ENCODE data around the gene LRRC27. TPM values are rescaled to one million over a fixed set of nuclear protein-coding genes. Genes with fewer than 3 reads are reported as not detected.

LRRC27 gene
- total RNA-seq, 1 experiment from 2014 or later, result 4.1 TPM

- ChIA-PET CTCF (no interaction called here), POLR2A (no interaction called here)
Observed at GRCh38 chr10:132389433-132390169, 57.6 kb downstream of the LRRC27 start.

More at GRCh38 chr10:132389433-132390169, 57.6 kb downstream of the LRRC27 start:
- Histone ChIP-seq H3K9me2 (ENCODE audit: insufficient read depth) (no peaks in the 10 kb centered on the region), H3K4me1 (ENCODE audit: control insufficient read depth in 1 of 2, insufficient read depth in 2 of 2, low read length in 2 of 2) (peaks cover 0 to 11% of the 10 kb centered on the region in 2 experiments; a peak in 1 of 4 replicates), H3K79me2 (ENCODE audit: insufficient read depth, low read length) (no peaks in the 10 kb centered on the region), H3K27ac (ENCODE audit: low read depth, low read length) (no peak overlapping the region), H3K9ac (ENCODE audit: low read length) (no peak overlapping the region), H3K9me3 (ENCODE audit: control insufficient read depth in 1 of 2, insufficient read depth in 1 of 2, low read depth in 1 of 2, low read length in 2 of 2) (no peaks in the 10 kb centered on the region), H2AFZ (ENCODE audit: low read depth, low read length, poor library complexity, severe bottlenecking) (no peak overlapping the region), H4K20me1 (ENCODE audit: insufficient read depth) (no peaks in the 10 kb centered on the region), H3K36me3 (ENCODE audit: control insufficient read depth in 1 of 2, insufficient read depth in 2 of 2, low read length in 2 of 2) (no peaks in the 10 kb centered on the region), H3K4me3 (replicated peaks in 1 of 2; ENCODE audit: low read depth in 1 of 2, low read length in 2 of 2) (no peak overlapping the region), H3K4me2 (ENCODE audit: low read length) (no peak overlapping the region), H3K27me3 (ENCODE audit: insufficient read depth, low read length) (no peaks in the 10 kb centered on the region)
- no peak for DNase-seq (ENCODE audit: low read depth, low spot score)
- intact Hi-C loops (cut with micrococcal nuclease), result no loop called here
- no TSS peak for BruUV-seq (replicated peaks)
- ATAC-seq, result 0 out of 2 replicates have a peak, but pooled peaks have one; percentile 16
- no peak for TF ChIP-seq POLR2A (IDR thresholded peaks at IDR 0.05; ENCODE audit: borderline replicate concordance, extremely low read depth, insufficient read depth, insufficient read length)
- no peak for TF ChIP-seq CTCF (IDR thresholded peaks at IDR 0.05 in 2 of 3, conservative IDR thresholded peaks at IDR 0.05 in 1 of 3; ENCODE audit: borderline replicate concordance in 1 of 3, insufficient read depth in 1 of 3, low read depth in 2 of 3, low read length in 2 of 3)
- TF ChIP-seq FOSL1 (IDR thresholded peaks at IDR 0.05; ENCODE audit: low read depth), result no peak
- no peak for TF ChIP-seq CEBPB (IDR thresholded peaks at IDR 0.05; ENCODE audit: low read depth)
- TF ChIP-seq, protein P1, sequence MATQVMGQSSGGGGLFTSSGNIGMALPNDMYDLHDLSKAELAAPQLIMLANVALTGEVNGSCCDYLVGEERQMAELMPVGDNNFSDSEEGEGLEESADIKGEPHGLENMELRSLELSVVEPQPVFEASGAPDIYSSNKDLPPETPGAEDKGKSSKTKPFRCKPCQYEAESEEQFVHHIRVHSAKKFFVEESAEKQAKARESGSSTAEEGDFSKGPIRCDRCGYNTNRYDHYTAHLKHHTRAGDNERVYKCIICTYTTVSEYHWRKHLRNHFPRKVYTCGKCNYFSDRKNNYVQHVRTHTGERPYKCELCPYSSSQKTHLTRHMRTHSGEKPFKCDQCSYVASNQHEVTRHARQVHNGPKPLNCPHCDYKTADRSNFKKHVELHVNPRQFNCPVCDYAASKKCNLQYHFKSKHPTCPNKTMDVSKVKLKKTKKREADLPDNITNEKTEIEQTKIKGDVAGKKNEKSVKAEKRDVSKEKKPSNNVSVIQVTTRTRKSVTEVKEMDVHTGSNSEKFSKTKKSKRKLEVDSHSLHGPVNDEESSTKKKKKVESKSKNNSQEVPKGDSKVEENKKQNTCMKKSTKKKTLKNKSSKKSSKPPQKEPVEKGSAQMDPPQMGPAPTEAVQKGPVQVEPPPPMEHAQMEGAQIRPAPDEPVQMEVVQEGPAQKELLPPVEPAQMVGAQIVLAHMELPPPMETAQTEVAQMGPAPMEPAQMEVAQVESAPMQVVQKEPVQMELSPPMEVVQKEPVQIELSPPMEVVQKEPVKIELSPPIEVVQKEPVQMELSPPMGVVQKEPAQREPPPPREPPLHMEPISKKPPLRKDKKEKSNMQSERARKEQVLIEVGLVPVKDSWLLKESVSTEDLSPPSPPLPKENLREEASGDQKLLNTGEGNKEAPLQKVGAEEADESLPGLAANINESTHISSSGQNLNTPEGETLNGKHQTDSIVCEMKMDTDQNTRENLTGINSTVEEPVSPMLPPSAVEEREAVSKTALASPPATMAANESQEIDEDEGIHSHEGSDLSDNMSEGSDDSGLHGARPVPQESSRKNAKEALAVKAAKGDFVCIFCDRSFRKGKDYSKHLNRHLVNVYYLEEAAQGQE (IDR thresholded peaks at IDR 0.05; ENCODE audit: low read depth), result no peak
- no peak for TF ChIP-seq TCF7L2 (IDR thresholded peaks at IDR 0.05; ENCODE audit: borderline replicate concordance, extremely low read depth, insufficient read depth, insufficient read length)
- TF ChIP-seq EGR1 (IDR thresholded peaks at IDR 0.05; ENCODE audit: low read depth), result no peak
- no peak for TF ChIP-seq ZNF274 (IDR thresholded peaks at IDR 0.05; ENCODE audit: low read depth, low read length)
- TF ChIP-seq EZH2phosphoT487 (IDR thresholded peaks at IDR 0.05; ENCODE audit: borderline replicate concordance), result no peak
- no peak for TF ChIP-seq YY1 (IDR thresholded peaks at IDR 0.05; ENCODE audit: extremely low read depth, insufficient replicate concordance, low read depth, low read length)
- no peak for TF ChIP-seq SIN3A (IDR thresholded peaks at IDR 0.05; ENCODE audit: low read depth)
- no peak for TF ChIP-seq SRF (IDR thresholded peaks at IDR 0.05; ENCODE audit: low read depth)
- RAD21 ChIA-PET (ENCODE audit: low non-redundant PET in 1 of 2, low total read pairs in 2 of 2, uncharacterized antibody in 2 of 2, unreplicated experiment in 2 of 2), result no interaction called here
